H9 (cell line): Measurements from ENCODE around the gene CERS6. TPM values are rescaled to one million over a fixed set of nuclear protein-coding genes. Genes with fewer than 3 reads are reported as not detected.

Source experiments
- DNase-seq: peaks from one replicate; pipeline ENCODE4 v3.0.0-alpha.2; 2017
- H2AFZ ChIP-seq: one replicate; pipeline ENCODE4 v1.6.1; 2013; ENCODE audit warnings: mild to moderate bottlenecking, low read length, control low read depth, moderate library complexity
- H2AK5ac ChIP-seq: 2 replicates; pipeline ENCODE4 v1.6.1; 2013; ENCODE audit warnings: low read length, control low read depth, mixed read lengths; ENCODE audit not compliant: insufficient read length
- H2BK120ac ChIP-seq: one replicate; pipeline ENCODE4 v1.6.1; 2013; ENCODE audit warnings: low read depth, mild to moderate bottlenecking, low read length, control low read depth, inconsistent platforms; ENCODE audit not compliant: poor library complexity, severe bottlenecking
- H2BK12ac ChIP-seq: 2 replicates; pipeline ENCODE4 v1.6.1; 2013; ENCODE audit warnings: low read length, control low read depth, mixed read lengths, low read depth; ENCODE audit not compliant: insufficient read length
- H2BK15ac ChIP-seq: 2 replicates; pipeline ENCODE4 v1.6.1; 2013; ENCODE audit warnings: low read depth, low read length, control low read depth
- H2BK20ac ChIP-seq: one replicate; pipeline ENCODE4 v1.6.1; 2013; ENCODE audit warnings: low read depth, mild to moderate bottlenecking, low read length, control low read depth, inconsistent platforms; ENCODE audit not compliant: poor library complexity, severe bottlenecking
- H2BK5ac ChIP-seq: 2 replicates; pipeline ENCODE4 v1.6.1; 2013; ENCODE audit warnings: low read length, control low read depth, mixed read lengths; ENCODE audit not compliant: insufficient read length
- H3K14ac ChIP-seq: 2 replicates; pipeline ENCODE4 v1.6.1; 2013; ENCODE audit warnings: low read length, control low read depth; ENCODE audit not compliant: insufficient read depth
- H3K18ac ChIP-seq: 2 replicates; pipeline ENCODE4 v1.6.1; 2013; ENCODE audit warnings: low read depth, mild to moderate bottlenecking, mixed read lengths, low read length, control low read depth; ENCODE audit not compliant: insufficient read length
- H3K23ac ChIP-seq: 2 replicates; pipeline ENCODE4 v1.6.1; 2013; ENCODE audit warnings: low read length, control low read depth, mixed read lengths, low read depth; ENCODE audit not compliant: insufficient read length
- H3K23me2 ChIP-seq: 2 replicates; pipeline ENCODE4 v1.6.1; 2013; ENCODE audit warnings: low read depth, mild to moderate bottlenecking, mixed read lengths, low read length, control low read depth; ENCODE audit not compliant: insufficient read length, poor library complexity, severe bottlenecking
- H3K27ac ChIP-seq: 2 replicates; pipeline ENCODE4 v1.5.1; 2013; ENCODE audit warnings: low read length, control low read depth, mixed read lengths, low read depth; ENCODE audit not compliant: insufficient read length
- H3K27me3 ChIP-seq: 2 replicates; pipeline ENCODE4 v1.6.1; 2013; ENCODE audit warnings: low read length, control low read depth, inconsistent platforms; ENCODE audit not compliant: insufficient read depth
- H3K4ac ChIP-seq: 2 replicates; pipeline ENCODE4 v1.6.1; 2013; ENCODE audit warnings: low read depth, mild to moderate bottlenecking, control low read depth, inconsistent platforms, low read length, moderate library complexity
- H3K4me1 ChIP-seq: 2 replicates; pipeline ENCODE4 v1.6.1; 2013; ENCODE audit warnings: low read length, control low read depth, inconsistent platforms; ENCODE audit not compliant: insufficient read depth
- H3K4me2 ChIP-seq: 2 replicates; pipeline ENCODE4 v1.6.1; 2013; ENCODE audit warnings: low read length, control low read depth, mixed read lengths; ENCODE audit not compliant: insufficient read length, insufficient read depth
- H3K56ac ChIP-seq: 2 replicates; pipeline ENCODE4 v1.6.1; 2013; ENCODE audit warnings: low read depth, mild to moderate bottlenecking, mixed read lengths, low read length, control low read depth; ENCODE audit not compliant: insufficient read length
- H3K79me1 ChIP-seq: 2 replicates; pipeline ENCODE4 v1.6.1; 2013; ENCODE audit warnings: low read depth, mild to moderate bottlenecking, moderate library complexity, low read length, control low read depth, inconsistent platforms; ENCODE audit not compliant: insufficient read depth, poor library complexity, severe bottlenecking
- H3K79me2 ChIP-seq: 2 replicates; pipeline ENCODE4 v1.6.1; 2013; ENCODE audit warnings: low read length, control low read depth, inconsistent platforms; ENCODE audit not compliant: insufficient read depth
- H3K9ac ChIP-seq: 2 replicates; pipeline ENCODE4 v1.6.1; 2013; ENCODE audit warnings: low read length, control low read depth, mixed read lengths; ENCODE audit not compliant: insufficient read length; ENCODE audit errors: extremely low read depth
- H3K9me3 ChIP-seq: one replicate; pipeline ENCODE4 v1.6.1; 2013; ENCODE audit warnings: low read depth, low read length, inconsistent platforms; ENCODE audit not compliant: control insufficient read depth
- H3T11ph ChIP-seq: one replicate; pipeline ENCODE4 v1.6.1; 2013; ENCODE audit warnings: mild to moderate bottlenecking, low read length, control low read depth, inconsistent platforms
- H4K20me1 ChIP-seq: one replicate; pipeline ENCODE4 v1.6.1; 2013; ENCODE audit not compliant: control insufficient read depth, insufficient read length, insufficient read depth
- H4K5ac ChIP-seq: 2 replicates; pipeline ENCODE4 v1.6.1; 2013; ENCODE audit warnings: low read depth, mild to moderate bottlenecking, mixed read lengths, low read length, control low read depth; ENCODE audit not compliant: insufficient read length
- H4K8ac ChIP-seq: replicated peaks from 2 replicates; pipeline ENCODE4 v1.6.1; 2013; ENCODE audit warnings: low read length, control low read depth, mixed read lengths, low read depth; ENCODE audit not compliant: insufficient read length
- H4K91ac ChIP-seq: 2 replicates; pipeline ENCODE4 v1.6.1; 2013; ENCODE audit warnings: low read depth, mild to moderate bottlenecking, moderate library complexity, mixed read lengths, low read length, control low read depth; ENCODE audit not compliant: insufficient read length
- H3K27ac Mint-ChIP-seq, 3 experiments: 2 replicates in 2 of 3; 3 replicates in 1 of 3; pipeline ENCODE4 v1.8.0; 2020 to 2021; ENCODE audit warnings: mixed read lengths in 3 of 3, mild to moderate bottlenecking in 1 of 3, moderate library complexity in 1 of 3
- H3K27me3 Mint-ChIP-seq: 2 replicates; pipeline ENCODE4 v1.8.0; 2021; ENCODE audit warnings: low read depth, mild to moderate bottlenecking, moderate library complexity, mixed read lengths
- H3K36me3 Mint-ChIP-seq, 3 experiments: 2 replicates in 2 of 3; 3 replicates in 1 of 3; pipeline ENCODE4 v1.8.0; 2020 to 2021; ENCODE audit warnings: low read depth in 3 of 3, mixed read lengths in 3 of 3; ENCODE audit not compliant: insufficient read depth in 1 of 3
- H3K4me1 Mint-ChIP-seq, 2 experiments: 2 replicates each; pipeline ENCODE4 v1.8.0; 2020; ENCODE audit warnings: mixed read lengths in 2 of 2
- H3K4me3 Mint-ChIP-seq, 2 experiments: 2 replicates in 1 of 2; 3 replicates in 1 of 2; pipeline ENCODE4 v1.8.0; 2020 to 2021; ENCODE audit warnings: mild to moderate bottlenecking in 2 of 2, mixed read lengths in 2 of 2, moderate library complexity in 1 of 2
- H3K9me3 Mint-ChIP-seq, 2 experiments: 2 replicates in 1 of 2; 3 replicates in 1 of 2; pipeline ENCODE4 v1.8.0; 2020; ENCODE audit warnings: mild to moderate bottlenecking in 2 of 2, mixed read lengths in 2 of 2, moderate library complexity in 1 of 2
- CTCF ChIP-seq: fragments of 200-600 bp; sonication (generic); conservative IDR thresholded peaks from 3 replicates; pipeline ENCODE4 v1.8.0; 2021; ENCODE audit warnings: antibody characterized with exemption, mild to moderate bottlenecking
- WGBS: extraction: QIAGEN DNeasy Blood & Tissue Kit; methylation state at CpG from one replicate; pipeline ENCODE4 v1.1.7; 2013; ENCODE audit warnings: missing lambda C conversion rate, low lambda C conversion rate, mixed read lengths; ENCODE audit not compliant: insufficient read length; ENCODE audit errors: extremely low coverage; 5-methylcytosine and 5-hydroxymethylcytosine counted together
- total RNA-seq: library from RNA; stranded (reverse); gene quantifications from 2 replicates; pipeline ENCODE4 v1.2.1, GENCODE V29; 2021

The CERS6 gene
- total RNA-seq, 1 experiment from 2014 or later = 17.7 TPM

- no peak overlapping the region for H4K5ac ChIP-seq
- no peak overlapping the region for H2BK20ac ChIP-seq
- H3K23me2 ChIP-seq = no peaks in the 10 kb centered on the region
- H3K56ac ChIP-seq = no peak overlapping the region
- H4K91ac ChIP-seq = no peak overlapping the region
- no peak overlapping the region for H2BK120ac ChIP-seq
- H3K4me2 ChIP-seq = no peak overlapping the region
- no peak overlapping the region for H3K14ac ChIP-seq
- peaks cover 12% of the 10 kb centered on the region; the same call in 1 of the 2 replicates for H3K4me1 ChIP-seq
- Mint-ChIP-seq H3K27ac (no peak overlapping the region), H3K4me1 (peaks cover 34 to 36% of the 10 kb centered on the region in 2 experiments), H3K27me3 (0 out of 2 replicates have a peak, but pooled peaks cover 2% of the 10 kb centered on the region), H3K4me3 (no peak overlapping the region), H3K9me3 (no peaks in the 10 kb centered on the region), H3K36me3 (no peaks in the 10 kb centered on the region; a peak in 1 of 7 replicates)
- no peaks in the 10 kb centered on the region for H3K79me1 ChIP-seq
- no peak overlapping the region for H2BK15ac ChIP-seq
- no peak overlapping the region for H3T11ph ChIP-seq
- H3K18ac ChIP-seq = no peak overlapping the region
- H3K23ac ChIP-seq = no peak overlapping the region
- H4K8ac ChIP-seq = no peak overlapping the region
- H3K9ac ChIP-seq = no peak overlapping the region
- no peak for TF ChIP-seq CTCF
- no peaks in the 10 kb centered on the region for H3K27me3 ChIP-seq
- H3K79me2 ChIP-seq = no peaks in the 10 kb centered on the region
- no peaks in the 10 kb centered on the region for H4K20me1 ChIP-seq
- no peak overlapping the region for H2BK5ac ChIP-seq
- no peak overlapping the region for H2AFZ ChIP-seq
- H2BK12ac ChIP-seq = no peak overlapping the region
- DNase-seq = no peak
- WGBS = no CpG with 5 or more reads among the region's 3 CpGs
- H3K4ac ChIP-seq = no peak overlapping the region
- H2AK5ac ChIP-seq = no peak overlapping the region
- no peak overlapping the region for H3K27ac ChIP-seq
- no peaks in the 10 kb centered on the region for H3K9me3 ChIP-seq
Observed at GRCh38 chr2:168784993-168785392, 328.9 kb downstream of the CERS6 start.
